ENCODE results near the gene PTPN9.
"Not testable (repeated sequence)": the region's sequence is repeated elsewhere in the genome, so short reads cannot be mapped to it uniquely, and the experiment has no call there.

The PTPN9 gene

GRCh38 chr15:75449585-75450306 lies 129.4 kb downstream of the PTPN9 start:
- Mint-ChIP-seq H3K9me3 (no peaks in the 10 kb centered on the region), H3K27ac (peak overlapping the region; percentile 89 to 97 (median 91)), H3K4me3 (peak overlapping the region; percentile 94 to 98 (median 95)), H3K27me3 (ENCODE audit: low read depth) (no peaks in the 10 kb centered on the region), H3K36me3 (ENCODE audit: low read depth) (peaks cover 12% of the 10 kb centered on the region), H3K4me1 (peaks cover 28% of the 10 kb centered on the region)
- no peak for TF ChIP-seq CTCF (IDR thresholded peaks at IDR 0.05; ENCODE audit: unreplicated experiment in 3 of 3)

GRCh38 chr15:75448171-75448570 lies 130.9 kb downstream of the PTPN9 start:
- Mint-ChIP-seq H3K4me3 (peak overlapping the region in 1 of 3 experiments; percentile 9), H3K36me3 (ENCODE audit: low read depth) (peaks cover 23% of the 10 kb centered on the region), H3K4me1 (peaks cover 28% of the 10 kb centered on the region)
- not testable (repeated sequence) for H3K9me3 Mint-ChIP-seq; H3K27me3 Mint-ChIP-seq (ENCODE audit: low read depth); H3K27ac Mint-ChIP-seq

GRCh38 chr15:75446151-75446550 lies 133.0 kb downstream of the PTPN9 start:
- Mint-ChIP-seq H3K36me3 (ENCODE audit: low read depth) (peaks cover 31% of the 10 kb centered on the region), H3K27ac (no peak overlapping the region), H3K4me1 (peaks cover 22% of the 10 kb centered on the region), H3K9me3 (no peaks in the 10 kb centered on the region), H3K27me3 (ENCODE audit: low read depth) (no peaks in the 10 kb centered on the region), H3K4me3 (peak overlapping the region; percentile 4 to 32 (median 24))
- TF ChIP-seq CTCF (IDR thresholded peaks at IDR 0.05; ENCODE audit: unreplicated experiment in 3 of 3), result no peak

- H3K4me3 Mint-ChIP-seq; H3K27me3 Mint-ChIP-seq (ENCODE audit: low read depth); H3K27ac Mint-ChIP-seq; H3K9me3 Mint-ChIP-seq: not testable (repeated sequence)
- peaks cover 19% of the 10 kb centered on the region for H3K4me1 Mint-ChIP-seq
- H3K36me3 Mint-ChIP-seq (ENCODE audit: low read depth), result peaks cover 34% of the 10 kb centered on the region
These were observed 133.8 kb downstream of the PTPN9 start for GRCh38 chr15:75445324-75445723.

- Mint-ChIP-seq H3K36me3 (ENCODE audit: low read depth) (peaks cover 37% of the 10 kb centered on the region), H3K4me1 (peaks cover 10% of the 10 kb centered on the region)
- H3K4me3 Mint-ChIP-seq; H3K9me3 Mint-ChIP-seq; H3K27ac Mint-ChIP-seq; H3K27me3 Mint-ChIP-seq (ENCODE audit: low read depth): not testable (repeated sequence)
These were observed 135.1 kb downstream of the PTPN9 start for GRCh38 chr15:75443972-75444453.

- no peaks in the 10 kb centered on the region for H3K27me3 Mint-ChIP-seq (ENCODE audit: low read depth)
- no peak overlapping the region for H3K4me3 Mint-ChIP-seq
- no peak for TF ChIP-seq CTCF (IDR thresholded peaks at IDR 0.05; ENCODE audit: unreplicated experiment in 3 of 3)
- no peaks in the 10 kb centered on the region for H3K9me3 Mint-ChIP-seq
- no peaks in the 10 kb centered on the region for H3K4me1 Mint-ChIP-seq
- H3K27ac Mint-ChIP-seq, result peak overlapping the region in 1 of 3 experiments; percentile 5
- peaks cover 45% of the 10 kb centered on the region for H3K36me3 Mint-ChIP-seq (ENCODE audit: low read depth)
These were observed 141.4 kb downstream of the PTPN9 start for GRCh38 chr15:75437721-75438120.

GRCh38 chr15:75436881-75437280 lies 142.2 kb downstream of the PTPN9 start:
- Mint-ChIP-seq H3K27me3 (ENCODE audit: low read depth) (no peaks in the 10 kb centered on the region), H3K27ac (peak overlapping the region in 1 of 3 experiments; percentile 53), H3K9me3 (no peaks in the 10 kb centered on the region), H3K4me3 (no peak overlapping the region), H3K4me1 (no peaks in the 10 kb centered on the region), H3K36me3 (ENCODE audit: low read depth) (peaks cover 45% of the 10 kb centered on the region)
- no peak for TF ChIP-seq CTCF (IDR thresholded peaks at IDR 0.05; ENCODE audit: unreplicated experiment in 3 of 3)
